Right ventricle myocardium inferior (tissue), 1 donor: Measurements from ENCODE around the gene FILIP1. TPM values are rescaled to one million over a fixed set of nuclear protein-coding genes. Genes with fewer than 3 reads are reported as not detected.
A peak's percentile ranks its signal among the peaks of the same experiment; 100 is the strongest.

Experiments
- ATAC-seq: fragments of 200-7000 bp; cut with Tn5 transposase; one replicate; pipeline ENCODE4 v1.9.1; 2020; ENCODE audit warnings: mild to moderate bottlenecking, moderate library complexity
- DNase-seq: peaks from one replicate; pipeline ENCODE4 v3.0.0; 2021; ENCODE audit errors: missing footprints
- intact Hi-C: fragments of 100-400 bp; cut with DNase I; formaldehyde crosslinking; loops from one replicate; pipeline ENCODE4 v1.11.0; 2022
- total RNA-seq: library from RNA; stranded (reverse); fragmentation: NEBNext Ultra II Directional; extraction: Animal tissue kit (Norgen Biotek cat#: 25700); gene quantifications from one replicate; pipeline ENCODE4 v1.2.1, GENCODE V29; 2021
- donor health status: DM: no; HTN: yes; CAD: no; lungs with severe emphysema.

Gene FILIP1
- total RNA-seq, 1 donor from 2014 or later: 149 TPM

- DNase-seq (no peak), ATAC-seq (peak; percentile 75)
- intact Hi-C loops: no loop called here
Measured at GRCh38 chr6:75402296-75402695, 91.3 kb downstream of the FILIP1 start.

- ATAC-seq (no peak), DNase-seq (no peak)
- intact Hi-C loops: no loop called here
Measured at GRCh38 chr6:75397656-75398465, 95.7 kb downstream of the FILIP1 start.

GRCh38 chr6:75397171-75397570 lies 96.4 kb downstream of the FILIP1 start:
- no peak for DNase-seq
- ATAC-seq: no peak
- intact Hi-C loops: no loop called here

GRCh38 chr6:75396005-75396800 lies 97.4 kb downstream of the FILIP1 start:
- ATAC-seq (peak; percentile 37), DNase-seq (no peak)
- intact Hi-C loops: no loop called here

- DNase-seq (no peak), ATAC-seq (no peak)
- intact Hi-C loops: no loop called here
Measured at GRCh38 chr6:75393806-75394205, 99.8 kb downstream of the FILIP1 start.

- ATAC-seq (no peak), DNase-seq (no peak)
- intact Hi-C loops: no loop called here
Measured at GRCh38 chr6:75391276-75391675, 102.3 kb downstream of the FILIP1 start.

- no peak for ATAC-seq
- no peak for DNase-seq
- intact Hi-C loops: no loop called here
Measured at GRCh38 chr6:75386050-75386770, 107.4 kb downstream of the FILIP1 start.

GRCh38 chr6:75384116-75384515 lies 109.5 kb downstream of the FILIP1 start:
- ATAC-seq (no peak), DNase-seq (no peak)
- intact Hi-C loops: no loop called here

- no peak for ATAC-seq
- DNase-seq: no peak
- intact Hi-C loops: no loop called here
Measured at GRCh38 chr6:75382634-75382900, 111.0 kb downstream of the FILIP1 start.

GRCh38 chr6:75381877-75382633 lies 111.5 kb downstream of the FILIP1 start:
- no peak for ATAC-seq
- no peak for DNase-seq
- intact Hi-C loops: no loop called here

- intact Hi-C loops: no loop called here
- ATAC-seq: no peak
Measured at GRCh38 chr6:75379536-75379935, 114.1 kb downstream of the FILIP1 start.

GRCh38 chr6:75378101-75378500 lies 115.5 kb downstream of the FILIP1 start:
- DNase-seq (no peak), ATAC-seq (no peak)
- intact Hi-C loops: no loop called here

More at GRCh38 chr6:75379536-75379935, 114.1 kb downstream of the FILIP1 start:
- DNase-seq: no peak

GRCh38 chr6:75377386-75377785 lies 116.2 kb downstream of the FILIP1 start:
- ATAC-seq (no peak), DNase-seq (no peak)
- intact Hi-C loops: no loop called here

- ATAC-seq: no peak
Measured at GRCh38 chr6:75376347-75377024, 117.1 kb downstream of the FILIP1 start.

GRCh38 chr6:75374961-75375400 lies 118.6 kb downstream of the FILIP1 start:
- peak; percentile 54 for ATAC-seq
- no peak for DNase-seq
- intact Hi-C loops: no loop called here

More at GRCh38 chr6:75376347-75377024, 117.1 kb downstream of the FILIP1 start:
- intact Hi-C loops: no loop called here
- no peak for DNase-seq

- ATAC-seq (no peak), DNase-seq (no peak)
- intact Hi-C loops: no loop called here
Measured at GRCh38 chr6:75372884-75373283, 120.7 kb downstream of the FILIP1 start.

GRCh38 chr6:75370011-75370410 lies 123.6 kb downstream of the FILIP1 start:
- ATAC-seq (no peak), DNase-seq (no peak)
- intact Hi-C loops: no loop called here

- intact Hi-C loops: loop anchor here (1.0 to 5.0 kb wide), 2 partner anchors 68 to 123 kb away; no protein-coding TSS in a partner anchor
- DNase-seq: no peak
Measured at GRCh38 chr6:75368864-75369402, 124.7 kb downstream of the FILIP1 start.

More at GRCh38 chr6:75368864-75369402, 124.7 kb downstream of the FILIP1 start:
- ATAC-seq: peak; percentile 79
